ENCODE measurements around the gene CIPC. TPM values are rescaled to one million over a fixed set of nuclear protein-coding genes. Genes with fewer than 3 reads are reported as not detected.

The CIPC gene
- total RNA-seq, 4 donors from 2014 or later = 37.1 to 63.0 (median 46.5) TPM

GRCh38 chr14:77083082-77083481, 15.0 kb upstream of the CIPC start:
- TF ChIP-seq POLR2A (IDR thresholded peaks at IDR 0.05; ENCODE audit: low read depth) (no peak), EP300 (IDR thresholded peaks at IDR 0.05) (no peak), CTCF (IDR thresholded peaks at IDR 0.05) (no peak), POLR2AphosphoS5 (IDR thresholded peaks at IDR 0.05) (no peak)
- intact Hi-C loops (cut with DNase I) = no loop called here
- Histone ChIP-seq H3K9me3 (no peaks in the 10 kb centered on the region), H3K27ac (replicated peaks in 1 of 4) (no peak overlapping the region), H3K27me3 (no peaks in the 10 kb centered on the region), H3K36me3 (no peaks in the 10 kb centered on the region), H3K4me1 (peaks cover 0 to 3% (median 0%) of the 10 kb centered on the region in 4 donors), H3K4me3 (no peak overlapping the region)
- DNase-seq (ENCODE audit: extremely low spot score) = no peak
- 82% methylated on average over 3 of the region's 3 CpGs for WGBS

GRCh38 chr14:77084985-77085384, 13.1 kb upstream of the CIPC start:
- H3K27ac ChIP-seq (replicated peaks in 1 of 4) = no peak overlapping the region
- no peak overlapping the region for H3K4me3 ChIP-seq
- no peaks in the 10 kb centered on the region for H3K36me3 ChIP-seq
- H3K27me3 ChIP-seq = no peaks in the 10 kb centered on the region
- intact Hi-C loops (cut with DNase I) = no loop called here
- no peak for DNase-seq (ENCODE audit: extremely low spot score)
- H3K9me3 ChIP-seq = no peaks in the 10 kb centered on the region
- H3K4me1 ChIP-seq = no peaks in the 10 kb centered on the region
- WGBS = 65% methylated on average over 5 of the region's 5 CpGs
- TF ChIP-seq CTCF (IDR thresholded peaks at IDR 0.05) (no peak), EP300 (IDR thresholded peaks at IDR 0.05) (no peak), POLR2AphosphoS5 (IDR thresholded peaks at IDR 0.05) (no peak), POLR2A (IDR thresholded peaks at IDR 0.05; ENCODE audit: low read depth) (no peak)

- intact Hi-C loops (cut with DNase I) = no loop called here
- Histone ChIP-seq H3K9me3 (no peaks in the 10 kb centered on the region), H3K4me3 (no peak overlapping the region), H3K27ac (replicated peaks in 1 of 4) (no peak overlapping the region), H3K36me3 (no peaks in the 10 kb centered on the region), H3K4me1 (no peaks in the 10 kb centered on the region), H3K27me3 (no peaks in the 10 kb centered on the region)
- TF ChIP-seq POLR2A (IDR thresholded peaks at IDR 0.05; ENCODE audit: low read depth) = no peak
- no peak for TF ChIP-seq POLR2AphosphoS5 (IDR thresholded peaks at IDR 0.05)
- TF ChIP-seq EP300 (IDR thresholded peaks at IDR 0.05) = no peak
- no peak for TF ChIP-seq CTCF (IDR thresholded peaks at IDR 0.05)
- no peak for DNase-seq (ENCODE audit: extremely low spot score)
- 74% methylated on average over 4 of the region's 4 CpGs for WGBS
These were observed 12.5 kb upstream of the CIPC start for GRCh38 chr14:77085538-77085937.

GRCh38 chr14:77086017-77086727, 11.9 kb upstream of the CIPC start:
- H3K4me3 ChIP-seq = no peak overlapping the region
- intact Hi-C loops (cut with DNase I) = no loop called here
- H3K27ac ChIP-seq (replicated peaks in 1 of 4) = no peak overlapping the region
- TF ChIP-seq EP300 (IDR thresholded peaks at IDR 0.05) = no peak
- TF ChIP-seq POLR2A (IDR thresholded peaks at IDR 0.05; ENCODE audit: low read depth) = no peak
- TF ChIP-seq POLR2AphosphoS5 (IDR thresholded peaks at IDR 0.05) = no peak
- TF ChIP-seq CTCF (IDR thresholded peaks at IDR 0.05) = no peak
- no peaks in the 10 kb centered on the region for H3K4me1 ChIP-seq
- no peaks in the 10 kb centered on the region for H3K36me3 ChIP-seq
- H3K9me3 ChIP-seq = peaks cover 0 to 4% (median 3%) of the 10 kb centered on the region in 4 donors
- 100% methylated on average over 3 of the region's 3 CpGs for WGBS
- no peaks in the 10 kb centered on the region for H3K27me3 ChIP-seq
- DNase-seq (ENCODE audit: extremely low spot score) = no peak

GRCh38 chr14:77086951-77087350, 11.1 kb upstream of the CIPC start:
- Histone ChIP-seq H3K27ac (replicated peaks in 1 of 4) (no peak overlapping the region), H3K9me3 (peaks cover 0 to 12% (median 8%) of the 10 kb centered on the region in 4 donors), H3K36me3 (no peaks in the 10 kb centered on the region), H3K4me3 (no peak overlapping the region), H3K4me1 (no peaks in the 10 kb centered on the region), H3K27me3 (no peaks in the 10 kb centered on the region)
- intact Hi-C loops (cut with DNase I) = no loop called here
- DNase-seq (ENCODE audit: extremely low spot score) = no peak
- TF ChIP-seq EP300 (IDR thresholded peaks at IDR 0.05) = no peak
- no peak for TF ChIP-seq POLR2A (IDR thresholded peaks at IDR 0.05; ENCODE audit: low read depth)
- no peak for TF ChIP-seq CTCF (IDR thresholded peaks at IDR 0.05)
- WGBS = 95% methylated on average over 6 of the region's 6 CpGs

Data from esophagus muscularis mucosa (tissue), 4 donors.